SK-N-SH (cell line): ENCODE measurements around the gene CUEDC1. TPM values are rescaled to one million over a fixed set of nuclear protein-coding genes. Genes with fewer than 3 reads are reported as not detected.

Experiments
- CTCF ChIA-PET: fragments of 300-600, 350-600 bp; formaldehyde crosslinking; extraction: SDS; loops from one replicate; lab custom pipeline; 2021; lab: Yijun Ruan, JAX
- POLR2A ChIA-PET: fragments of 350-600 bp; sonication (Branson Sonifier 250); formaldehyde crosslinking; extraction: SDS; loops from one replicate; lab custom pipeline; 2020; ENCODE audit warnings: antibody characterized with exemption, inconsistent platforms; lab: Yijun Ruan, JAX
- DNase-seq: peaks from one replicate; pipeline ENCODE4 v3.0.0; 2012
- H2AFZ ChIP-seq: fragments of 200-600 bp; sonication (generic); 2 replicates; pipeline ENCODE4 v1.8.1; 2016; ENCODE audit warnings: antibody characterized with exemption, mild to moderate bottlenecking, low read depth
- H3F3A ChIP-seq: fragments of 200-600 bp; sonication (generic); replicated peaks from 2 replicates; pipeline ENCODE3; 2016; ENCODE audit warnings: antibody characterized with exemption, mild to moderate bottlenecking; ENCODE audit not compliant: insufficient read depth
- H3K27ac ChIP-seq, 2 experiments: fragments of 200-500 bp in 1 of 2; fragments of 200-600 bp in 1 of 2; sonication (Bioruptor generic) in 1 of 2; sonication (generic), shearing (Covaris generic) in 1 of 2; 2 replicates each; pipeline versions ENCODE4 v1.5.1 to v1.6.1; 2014 to 2016; ENCODE audit warnings: low read depth in 2 of 2, inconsistent platforms in 1 of 2, low read length in 1 of 2, mild to moderate bottlenecking in 1 of 2, mixed read lengths in 1 of 2
- H3K27me3 ChIP-seq: fragments of 200-600 bp; sonication (generic), shearing (Covaris generic); 2 replicates; pipeline ENCODE4 v1.6.1; 2016; ENCODE audit warnings: mixed run types; ENCODE audit not compliant: insufficient read depth
- H3K36me3 ChIP-seq, 2 experiments: fragments of 200-500 bp in 1 of 2; fragments of 200-600 bp in 1 of 2; sonication (Bioruptor generic) in 1 of 2; sonication (generic) in 1 of 2; replicated peaks in 1 of 2; 2 replicates each; pipeline versions ENCODE3 to v1.5.1; 2014 to 2016; ENCODE audit warnings: low read length in 1 of 2, mild to moderate bottlenecking in 1 of 2; ENCODE audit not compliant: insufficient read depth in 2 of 2, control insufficient read depth in 1 of 2
- H3K4me1 ChIP-seq, 2 experiments: fragments of 200-500 bp in 1 of 2; fragments of 200-600 bp in 1 of 2; sonication (Bioruptor generic) in 1 of 2; sonication (generic), shearing (Covaris generic) in 1 of 2; 2 replicates each; pipeline versions ENCODE4 v1.5.1 to v1.6.1; 2014 to 2016; ENCODE audit warnings: low read depth in 1 of 2, low read length in 1 of 2, mixed run types in 1 of 2; ENCODE audit not compliant: insufficient read depth in 2 of 2, control insufficient read depth in 1 of 2
- H3K4me2 ChIP-seq: fragments of 200-600 bp; sonication (generic), shearing (Covaris generic); 2 replicates; pipeline ENCODE4 v1.6.1; 2017; ENCODE audit warnings: mixed run types
- H3K4me3 ChIP-seq, 2 experiments: fragments of 200-500 bp in 1 of 2; fragments of 200-600 bp in 1 of 2; sonication (Bioruptor generic) in 1 of 2; sonication (generic), shearing (Covaris generic) in 1 of 2; 2 replicates each; pipeline versions ENCODE4 v1.5.1 to v1.8.1; 2014 to 2016; ENCODE audit warnings: low read depth in 2 of 2, inconsistent platforms in 1 of 2, low read length in 1 of 2, mild to moderate bottlenecking in 1 of 2, mixed read lengths in 1 of 2, moderate library complexity in 1 of 2
- H3K79me2 ChIP-seq: fragments of 200-600 bp; sonication (generic); 2 replicates; pipeline ENCODE4 v1.8.1; 2017; ENCODE audit warnings: mild to moderate bottlenecking; ENCODE audit not compliant: insufficient read depth
- H3K9ac ChIP-seq: fragments of 200-600 bp; sonication (generic); 2 replicates; pipeline ENCODE4 v1.6.1; 2017; ENCODE audit warnings: mixed run types
- H3K9me2 ChIP-seq: fragments of 200-600 bp; sonication (generic); 2 replicates; pipeline ENCODE4 v1.6.1; 2017; ENCODE audit warnings: mixed run types
- H3K9me3 ChIP-seq: fragments of 200-600 bp; sonication (generic); 2 replicates; pipeline ENCODE4 v1.6.1; 2017; ENCODE audit warnings: mixed run types, mild to moderate bottlenecking, moderate library complexity
- H4K20me1 ChIP-seq: fragments of 200-600 bp; sonication (generic); 2 replicates; pipeline ENCODE4 v1.6.1; 2017; ENCODE audit warnings: mild to moderate bottlenecking, mixed run types; ENCODE audit not compliant: insufficient read depth
- ELF1 ChIP-seq: IDR thresholded peaks from 2 replicates; pipeline ENCODE4 v1.4.0; 2012
- EP300 ChIP-seq, 2 experiments: IDR thresholded peaks; 2 replicates each; pipeline versions ENCODE4 v1.4.0 to v1.6.1; 2012; ENCODE audit warnings: borderline replicate concordance in 1 of 2, low read depth in 1 of 2, low read length in 1 of 2
- EZH2phosphoT487 ChIP-seq: fragments of 200-600 bp; sonication (generic); IDR thresholded peaks from 2 replicates; pipeline ENCODE4 v1.6.1; 2017; ENCODE audit warnings: low read depth, mixed run types, mild to moderate bottlenecking, antibody characterized with exemption, moderate library complexity, borderline replicate concordance
- FOSL2 ChIP-seq: IDR thresholded peaks from 2 replicates; pipeline ENCODE4 v1.4.0; 2012; ENCODE audit warnings: low read depth, mild to moderate bottlenecking, moderate library complexity, borderline replicate concordance
- FOXJ3 ChIP-seq: sonication (generic); formaldehyde crosslinking; IDR thresholded peaks from 2 replicates; pipeline ENCODE4 v1.5.1; 2020; ENCODE audit warnings: mild to moderate bottlenecking, missing genetic modification reagents
- FOXM1 ChIP-seq: IDR thresholded peaks from 2 replicates; pipeline ENCODE4 v1.4.0; 2012; ENCODE audit warnings: low read depth, mild to moderate bottlenecking
- GABPA ChIP-seq: IDR thresholded peaks from 2 replicates; pipeline ENCODE4 v1.4.0; 2012; ENCODE audit warnings: low read depth, mild to moderate bottlenecking
- GATA2 ChIP-seq: sonication (generic); formaldehyde crosslinking; IDR thresholded peaks from 2 replicates; pipeline ENCODE4 v1.5.0; 2020; ENCODE audit warnings: mild to moderate bottlenecking, missing genetic modification reagents
- JUND ChIP-seq: IDR thresholded peaks from 2 replicates; pipeline ENCODE4 v1.4.0; 2012
- MEF2A ChIP-seq: IDR thresholded peaks from 2 replicates; pipeline ENCODE4 v1.4.0; 2012; ENCODE audit warnings: low read depth, borderline replicate concordance
- MXI1 ChIP-seq: IDR thresholded peaks from 2 replicates; pipeline ENCODE4 v1.6.1; 2012; ENCODE audit warnings: mild to moderate bottlenecking, low read depth, low read length, improper control_type of control experiment
- NFIC ChIP-seq: IDR thresholded peaks from 2 replicates; pipeline ENCODE4 v1.4.0; 2012; ENCODE audit warnings: borderline replicate concordance
- NRF1 ChIP-seq: IDR thresholded peaks from 2 replicates; pipeline ENCODE4 v1.6.1; 2012; ENCODE audit warnings: low read depth, mild to moderate bottlenecking, low read length
- POLR2AphosphoS5 ChIP-seq: IDR thresholded peaks from 2 replicates; pipeline ENCODE4 v1.6.1; 2012; ENCODE audit warnings: low read depth, low read length
- RAD21 ChIP-seq: IDR thresholded peaks from 2 replicates; pipeline ENCODE4 v1.6.1; 2012; ENCODE audit warnings: mild to moderate bottlenecking, low read length
- RCOR1 ChIP-seq: fragments of 150-350 bp; IDR thresholded peaks from 2 replicates; pipeline ENCODE4 v1.6.1; 2017; ENCODE audit warnings: antibody characterized with exemption, low read length
- RFX5 ChIP-seq: IDR thresholded peaks from 2 replicates; pipeline ENCODE4 v1.6.1; 2012; ENCODE audit warnings: mild to moderate bottlenecking, improper control_type of control experiment, low read length
- RXRA ChIP-seq: IDR thresholded peaks from 2 replicates; pipeline ENCODE4 v1.4.0; 2012; ENCODE audit warnings: low read depth, mild to moderate bottlenecking, borderline replicate concordance
- SIN3A ChIP-seq: IDR thresholded peaks from 2 replicates; pipeline ENCODE4 v1.6.1; 2012; ENCODE audit warnings: low read depth, mild to moderate bottlenecking, low read length, moderate library complexity, borderline replicate concordance
- SMC3 ChIP-seq: IDR thresholded peaks from 2 replicates; pipeline ENCODE4 v1.6.1; 2012; ENCODE audit warnings: low read depth, low read length, improper control_type of control experiment
- TAF1 ChIP-seq: IDR thresholded peaks from 2 replicates; pipeline ENCODE4 v1.6.1; 2012; ENCODE audit warnings: low read depth, mild to moderate bottlenecking, low read length, moderate library complexity, borderline replicate concordance
- TCF12 ChIP-seq: IDR thresholded peaks from 2 replicates; pipeline ENCODE4 v1.4.0; 2012
- TEAD4 ChIP-seq: IDR thresholded peaks from 2 replicates; pipeline ENCODE4 v1.4.0; 2012; ENCODE audit warnings: mild to moderate bottlenecking, borderline replicate concordance; ENCODE audit not compliant: insufficient read depth
- YY1 ChIP-seq: IDR thresholded peaks from 2 replicates; pipeline ENCODE4 v1.4.0; 2012; ENCODE audit warnings: low read depth, mild to moderate bottlenecking
- WGBS: methylation state at CpG from one replicate; pipeline ENCODE4 v1.1.6; 2017; ENCODE audit warnings: low lambda C conversion rate; 5-methylcytosine and 5-hydroxymethylcytosine counted together
- polyA plus RNA-seq, 3 experiments: library from polyadenylated mRNA; depleted of rRNA; stranded (reverse); fragments of >200 nt; gene quantifications; 2 replicates each; pipeline ENCODE4 v1.2.3, GENCODE V29; 2012
- TF ChIP-seq, protein P1 (sequence below): IDR thresholded peaks from 2 replicates; pipeline ENCODE4 v1.4.0; 2012; ENCODE audit warnings: low read depth
- TF ChIP-seq, protein P2 (sequence below): fragments of 150-350 bp; IDR thresholded peaks from 2 replicates; pipeline ENCODE4 v1.6.1; 2016; ENCODE audit warnings: mild to moderate bottlenecking, low read depth, low read length
- TF ChIP-seq, protein P3 (sequence below): fragments of 200-600 bp; sonication (generic); IDR thresholded peaks from 2 replicates; pipeline ENCODE4 v1.6.1; 2017; ENCODE audit warnings: antibody characterized with exemption, mild to moderate bottlenecking, moderate library complexity
- TF ChIP-seq, protein P4 (sequence below): IDR thresholded peaks from 2 replicates; pipeline ENCODE4 v1.4.0; 2012; ENCODE audit warnings: low read depth, borderline replicate concordance
- TF ChIP-seq, protein P5 (sequence below): fragments of 150-350 bp; IDR thresholded peaks from 2 replicates; pipeline ENCODE4 v1.6.1; 2017; ENCODE audit warnings: antibody characterized with exemption, low read length, low read depth, borderline replicate concordance
- TF ChIP-seq, protein P6 (sequence below): IDR thresholded peaks from 2 replicates; pipeline ENCODE4; 2012

CUEDC1 gene
- polyA plus RNA-seq, 1 of the 3 experiments (the other 2 are of a cell fraction): 58.9 TPM

DNA sequence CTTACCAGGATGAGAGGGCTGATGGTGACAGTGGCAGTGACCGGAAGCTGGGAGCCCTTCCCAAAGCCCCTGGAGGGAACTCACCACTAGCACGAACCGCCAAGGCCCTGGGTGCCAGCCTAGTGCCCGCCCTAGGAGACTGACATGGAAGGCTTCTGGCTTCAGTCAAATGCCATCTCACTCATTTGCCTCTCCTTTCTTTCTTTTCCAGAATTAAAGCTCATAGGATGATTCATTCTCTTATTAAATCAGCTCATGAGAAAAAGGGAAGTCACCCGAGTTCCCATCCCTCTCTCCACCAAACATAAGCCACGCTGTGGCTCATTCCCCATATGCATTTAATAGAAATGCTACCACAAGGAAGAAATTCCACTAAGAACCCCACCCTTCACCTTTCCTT is 12.1 kb downstream of the CUEDC1 start:
- H4K20me1 ChIP-seq: no peaks in the 10 kb centered on the region
- ChIA-PET CTCF (interaction anchor here (1.5 to 5.2 kb wide), 2 partner anchors 9 to 12 kb away, joined by 3 to 43 read pairs; partner anchors contain the start of gene CUEDC1), POLR2A (interaction anchor here (1.5 kb wide), 1 partner anchor 11 kb away, joined by 5 read pairs; no protein-coding TSS in a partner anchor)
- H3K9ac ChIP-seq: peak overlapping the region; percentile 40; the same call in 1 of the 2 replicates
- H3F3A ChIP-seq: peaks cover 46% of the 10 kb centered on the region
- no peaks in the 10 kb centered on the region for H3K9me2 ChIP-seq
- 13% methylated on average over 6 of the region's 6 CpGs for WGBS
- peaks cover 32 to 54% of the 10 kb centered on the region in 2 experiments for H3K4me1 ChIP-seq
- no peaks in the 10 kb centered on the region for H3K9me3 ChIP-seq
- H3K4me2 ChIP-seq: peak overlapping the region; percentile 60; the same call in 1 of the 2 replicates
- no peak for DNase-seq
- peak overlapping the region; percentile 29 to 96; a peak in 3 of 4 replicates for H3K27ac ChIP-seq
- peak overlapping the region in 1 of 2 experiments; percentile 27; a peak in 1 of 4 replicates for H3K4me3 ChIP-seq
- H3K36me3 ChIP-seq: no peaks in the 10 kb centered on the region
- peaks cover 97% of the 10 kb centered on the region for H3K79me2 ChIP-seq
- H3K27me3 ChIP-seq: no peaks in the 10 kb centered on the region
- no peak overlapping the region for H2AFZ ChIP-seq
- TF ChIP-seq, protein P1, sequence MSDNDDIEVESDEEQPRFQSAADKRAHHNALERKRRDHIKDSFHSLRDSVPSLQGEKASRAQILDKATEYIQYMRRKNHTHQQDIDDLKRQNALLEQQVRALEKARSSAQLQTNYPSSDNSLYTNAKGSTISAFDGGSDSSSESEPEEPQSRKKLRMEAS: peak; percentile 51
- TF ChIP-seq MEF2A (no peak), SMC3 (no peak), FOXM1 (peak; percentile 50; the same call in 1 of the 2 replicates), RFX5 (no peak), RAD21 (no peak), SIN3A (no peak), NRF1 (no peak), YY1 (0 out of 2 replicates have a peak, but pooled peaks have one; percentile 25), EZH2phosphoT487 (no peak), TEAD4 (peak; percentile 64), MXI1 (no peak), ELF1 (peak; percentile 15; the same call in 1 of the 2 replicates), JUND (peak; percentile 80), EP300 (IDR thresholded peaks at IDR 0.05; ENCODE audit: borderline replicate concordance in 1 of 2, low read depth in 1 of 2, low read length in 1 of 2) (peak; percentile 23 to 69; a peak in 1 of 4 replicates), FOSL2 (peak; percentile 86), GABPA (no peak), TCF12 (peak; percentile 97), RXRA (no peak; the same call in 1 of the 2 replicates), RCOR1 (0 out of 2 replicates have a peak, but pooled peaks have one; percentile 24), POLR2AphosphoS5 (peak; percentile 68), TAF1 (no peak), NFIC (peak; percentile 68), GATA2 (CRISPR knock-in tag) (no peak), FOXJ3 (CRISPR knock-in tag) (no peak)
- TF ChIP-seq, protein P2, sequence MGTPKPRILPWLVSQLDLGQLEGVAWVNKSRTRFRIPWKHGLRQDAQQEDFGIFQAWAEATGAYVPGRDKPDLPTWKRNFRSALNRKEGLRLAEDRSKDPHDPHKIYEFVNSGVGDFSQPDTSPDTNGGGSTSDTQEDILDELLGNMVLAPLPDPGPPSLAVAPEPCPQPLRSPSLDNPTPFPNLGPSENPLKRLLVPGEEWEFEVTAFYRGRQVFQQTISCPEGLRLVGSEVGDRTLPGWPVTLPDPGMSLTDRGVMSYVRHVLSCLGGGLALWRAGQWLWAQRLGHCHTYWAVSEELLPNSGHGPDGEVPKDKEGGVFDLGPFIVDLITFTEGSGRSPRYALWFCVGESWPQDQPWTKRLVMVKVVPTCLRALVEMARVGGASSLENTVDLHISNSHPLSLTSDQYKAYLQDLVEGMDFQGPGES: no peak
- TF ChIP-seq, protein P3, sequence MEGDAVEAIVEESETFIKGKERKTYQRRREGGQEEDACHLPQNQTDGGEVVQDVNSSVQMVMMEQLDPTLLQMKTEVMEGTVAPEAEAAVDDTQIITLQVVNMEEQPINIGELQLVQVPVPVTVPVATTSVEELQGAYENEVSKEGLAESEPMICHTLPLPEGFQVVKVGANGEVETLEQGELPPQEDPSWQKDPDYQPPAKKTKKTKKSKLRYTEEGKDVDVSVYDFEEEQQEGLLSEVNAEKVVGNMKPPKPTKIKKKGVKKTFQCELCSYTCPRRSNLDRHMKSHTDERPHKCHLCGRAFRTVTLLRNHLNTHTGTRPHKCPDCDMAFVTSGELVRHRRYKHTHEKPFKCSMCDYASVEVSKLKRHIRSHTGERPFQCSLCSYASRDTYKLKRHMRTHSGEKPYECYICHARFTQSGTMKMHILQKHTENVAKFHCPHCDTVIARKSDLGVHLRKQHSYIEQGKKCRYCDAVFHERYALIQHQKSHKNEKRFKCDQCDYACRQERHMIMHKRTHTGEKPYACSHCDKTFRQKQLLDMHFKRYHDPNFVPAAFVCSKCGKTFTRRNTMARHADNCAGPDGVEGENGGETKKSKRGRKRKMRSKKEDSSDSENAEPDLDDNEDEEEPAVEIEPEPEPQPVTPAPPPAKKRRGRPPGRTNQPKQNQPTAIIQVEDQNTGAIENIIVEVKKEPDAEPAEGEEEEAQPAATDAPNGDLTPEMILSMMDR: no peak; the same call in 1 of the 2 replicates
- TF ChIP-seq, protein P4, sequence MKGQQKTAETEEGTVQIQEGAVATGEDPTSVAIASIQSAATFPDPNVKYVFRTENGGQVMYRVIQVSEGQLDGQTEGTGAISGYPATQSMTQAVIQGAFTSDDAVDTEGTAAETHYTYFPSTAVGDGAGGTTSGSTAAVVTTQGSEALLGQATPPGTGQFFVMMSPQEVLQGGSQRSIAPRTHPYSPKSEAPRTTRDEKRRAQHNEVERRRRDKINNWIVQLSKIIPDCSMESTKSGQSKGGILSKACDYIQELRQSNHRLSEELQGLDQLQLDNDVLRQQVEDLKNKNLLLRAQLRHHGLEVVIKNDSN: no peak
- TF ChIP-seq, protein P5, sequence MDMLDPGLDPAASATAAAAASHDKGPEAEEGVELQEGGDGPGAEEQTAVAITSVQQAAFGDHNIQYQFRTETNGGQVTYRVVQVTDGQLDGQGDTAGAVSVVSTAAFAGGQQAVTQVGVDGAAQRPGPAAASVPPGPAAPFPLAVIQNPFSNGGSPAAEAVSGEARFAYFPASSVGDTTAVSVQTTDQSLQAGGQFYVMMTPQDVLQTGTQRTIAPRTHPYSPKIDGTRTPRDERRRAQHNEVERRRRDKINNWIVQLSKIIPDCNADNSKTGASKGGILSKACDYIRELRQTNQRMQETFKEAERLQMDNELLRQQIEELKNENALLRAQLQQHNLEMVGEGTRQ: no peak
- TF ChIP-seq, protein P6, sequence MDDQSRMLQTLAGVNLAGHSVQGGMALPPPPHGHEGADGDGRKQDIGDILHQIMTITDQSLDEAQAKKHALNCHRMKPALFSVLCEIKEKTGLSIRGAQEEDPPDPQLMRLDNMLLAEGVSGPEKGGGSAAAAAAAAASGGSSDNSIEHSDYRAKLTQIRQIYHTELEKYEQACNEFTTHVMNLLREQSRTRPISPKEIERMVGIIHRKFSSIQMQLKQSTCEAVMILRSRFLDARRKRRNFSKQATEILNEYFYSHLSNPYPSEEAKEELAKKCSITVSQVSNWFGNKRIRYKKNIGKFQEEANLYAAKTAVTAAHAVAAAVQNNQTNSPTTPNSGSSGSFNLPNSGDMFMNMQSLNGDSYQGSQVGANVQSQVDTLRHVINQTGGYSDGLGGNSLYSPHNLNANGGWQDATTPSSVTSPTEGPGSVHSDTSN: peak; percentile 95
